Trophoblast cell (in vitro differentiated cells and primary cell): ENCODE measurements around the gene FHDC1.

ENCODE experiments used
- DNase-seq, 2 donors: peaks; one replicate each; pipeline ENCODE4 v3.0.0-alpha.2; 2016
- H2AFZ ChIP-seq: 2 replicates; pipeline ENCODE4 v1.6.1; 2013; ENCODE audit warnings: low read length, moderate library complexity, mild to moderate bottlenecking; ENCODE audit not compliant: insufficient read depth, poor library complexity
- H2AK5ac ChIP-seq: 2 replicates; pipeline ENCODE4 v1.6.1; 2013; ENCODE audit warnings: mild to moderate bottlenecking, low read length
- H2BK120ac ChIP-seq: 2 replicates; pipeline ENCODE4 v1.6.1; 2013; ENCODE audit warnings: low read length, mild to moderate bottlenecking, moderate library complexity; ENCODE audit not compliant: insufficient read depth, poor library complexity
- H2BK12ac ChIP-seq: 2 replicates; pipeline ENCODE4 v1.6.1; 2013; ENCODE audit warnings: mild to moderate bottlenecking, low read length, moderate library complexity
- H2BK5ac ChIP-seq: 2 replicates; pipeline ENCODE4 v1.6.1; 2013; ENCODE audit warnings: low read length, low read depth, moderate library complexity, mild to moderate bottlenecking; ENCODE audit not compliant: poor library complexity
- H3K14ac ChIP-seq: 2 replicates; pipeline ENCODE4 v1.6.1; 2013; ENCODE audit warnings: mild to moderate bottlenecking, low read length
- H3K18ac ChIP-seq: 2 replicates; pipeline ENCODE4 v1.6.1; 2013; ENCODE audit warnings: mild to moderate bottlenecking, low read length
- H3K23ac ChIP-seq: 2 replicates; pipeline ENCODE4 v1.6.1; 2013; ENCODE audit warnings: low read length
- H3K27ac ChIP-seq: 2 replicates; pipeline ENCODE4 v1.5.1; 2013; ENCODE audit warnings: low read depth, mild to moderate bottlenecking, inconsistent platforms, low read length, moderate library complexity
- H3K27me3 ChIP-seq: 2 replicates; pipeline ENCODE4 v1.6.1; 2013; ENCODE audit warnings: inconsistent platforms, mild to moderate bottlenecking, low read length, moderate library complexity; ENCODE audit not compliant: insufficient read depth
- H3K36me3 ChIP-seq, 2 experiments: 1 replicate in 1 of 2; 2 replicates in 1 of 2; pipeline ENCODE4 v1.6.1; 2013; ENCODE audit warnings: low read length in 2 of 2, mild to moderate bottlenecking in 2 of 2, moderate library complexity in 1 of 2; ENCODE audit not compliant: insufficient read depth in 2 of 2, control insufficient read depth in 1 of 2
- H3K4ac ChIP-seq: 2 replicates; pipeline ENCODE4 v1.6.1; 2013; ENCODE audit warnings: low read depth, mild to moderate bottlenecking, low read length, moderate library complexity
- H3K4me1 ChIP-seq, 2 experiments: 1 replicate in 1 of 2; 2 replicates in 1 of 2; pipeline ENCODE4 v1.6.1; 2013; ENCODE audit warnings: low read length in 2 of 2, mild to moderate bottlenecking in 2 of 2, moderate library complexity in 1 of 2; ENCODE audit not compliant: insufficient read depth in 2 of 2, control insufficient read depth in 1 of 2
- H3K4me2 ChIP-seq: 2 replicates; pipeline ENCODE4 v1.6.1; 2013; ENCODE audit warnings: inconsistent platforms, mild to moderate bottlenecking, low read length, moderate library complexity
- H3K4me3 ChIP-seq: 2 replicates; pipeline ENCODE4 v1.5.1; 2013; ENCODE audit warnings: mild to moderate bottlenecking, low read depth, low read length, inconsistent platforms
- H3K79me1 ChIP-seq: one replicate; pipeline ENCODE4 v1.6.1; 2013; ENCODE audit warnings: low read length
- H3K79me2 ChIP-seq: 2 replicates; pipeline ENCODE4 v1.6.1; 2013; ENCODE audit warnings: low read length, mild to moderate bottlenecking; ENCODE audit not compliant: control insufficient read depth, insufficient read depth, poor library complexity
- H3K9ac ChIP-seq: 2 replicates; pipeline ENCODE4 v1.6.1; 2013; ENCODE audit warnings: mild to moderate bottlenecking, low read length
- H3K9me3 ChIP-seq: 2 replicates; pipeline ENCODE4 v1.6.1; 2013; ENCODE audit warnings: low read depth, mild to moderate bottlenecking, control low read depth, inconsistent platforms, low read length; ENCODE audit not compliant: insufficient read depth
- H4K12ac ChIP-seq: 2 replicates; pipeline ENCODE4 v1.6.1; 2013; ENCODE audit warnings: low read depth, mild to moderate bottlenecking, low read length, moderate library complexity
- H4K8ac ChIP-seq: 2 replicates; pipeline ENCODE4 v1.6.1; 2013; ENCODE audit warnings: low read depth, mild to moderate bottlenecking, low read length, moderate library complexity
- H4K91ac ChIP-seq: one replicate; pipeline ENCODE4 v1.6.1; 2013; ENCODE audit warnings: low read depth, mild to moderate bottlenecking, low read length, moderate library complexity
- WGBS: extraction: QIAGEN DNeasy Blood & Tissue Kit; methylation state at CpG from one replicate; pipeline ENCODE4 v1.1.7; 2013; ENCODE audit warnings: missing lambda C conversion rate; ENCODE audit not compliant: insufficient read length, insufficient coverage; ENCODE audit errors: extremely low coverage; 5-methylcytosine and 5-hydroxymethylcytosine counted together

Gene FHDC1

DNA sequence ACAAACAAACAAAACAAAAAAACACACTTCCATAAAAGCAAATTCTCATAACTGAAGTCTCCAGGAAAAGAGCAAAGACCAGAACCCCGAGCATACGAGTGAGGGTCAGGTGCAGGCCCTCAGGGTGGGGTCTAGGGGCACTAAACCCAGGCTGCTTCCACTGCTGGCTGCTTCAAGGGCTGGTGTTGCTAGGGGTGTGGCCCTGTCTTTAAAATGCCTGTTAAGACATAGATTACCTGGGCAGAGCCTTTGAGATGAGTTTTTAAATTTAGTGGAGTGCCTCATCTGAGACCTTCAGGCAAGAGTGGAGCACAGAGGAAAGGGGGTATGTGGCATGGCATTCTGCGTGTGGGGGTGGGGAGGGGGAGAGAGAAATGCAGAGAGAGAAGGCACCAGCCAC, 87.0 kb downstream of the FHDC1 start:
- Histone ChIP-seq H2BK120ac (no peak overlapping the region), H3K27ac (no peak overlapping the region), H3K27me3 (no peaks in the 10 kb centered on the region), H3K79me2 (no peaks in the 10 kb centered on the region), H2AFZ (no peak overlapping the region), H4K91ac (no peak overlapping the region), H3K9me3 (peaks cover 4% of the 10 kb centered on the region), H3K36me3 (no peaks in the 10 kb centered on the region), H3K79me1 (no peaks in the 10 kb centered on the region), H4K12ac (no peak overlapping the region), H3K4ac (no peak overlapping the region), H3K4me2 (no peak overlapping the region), H3K23ac (no peak overlapping the region), H3K4me3 (no peak overlapping the region), H2AK5ac (no peak overlapping the region), H2BK12ac (no peak overlapping the region), H2BK5ac (no peak overlapping the region), H3K9ac (no peak overlapping the region), H3K4me1 (peaks cover 2 to 3% of the 10 kb centered on the region in 2 experiments), H4K8ac (no peak overlapping the region), H3K18ac (no peak overlapping the region), H3K14ac (no peak overlapping the region)
- no CpG with 5 or more reads among the region's 3 CpGs for WGBS
- DNase-seq, result no peak

DNA sequence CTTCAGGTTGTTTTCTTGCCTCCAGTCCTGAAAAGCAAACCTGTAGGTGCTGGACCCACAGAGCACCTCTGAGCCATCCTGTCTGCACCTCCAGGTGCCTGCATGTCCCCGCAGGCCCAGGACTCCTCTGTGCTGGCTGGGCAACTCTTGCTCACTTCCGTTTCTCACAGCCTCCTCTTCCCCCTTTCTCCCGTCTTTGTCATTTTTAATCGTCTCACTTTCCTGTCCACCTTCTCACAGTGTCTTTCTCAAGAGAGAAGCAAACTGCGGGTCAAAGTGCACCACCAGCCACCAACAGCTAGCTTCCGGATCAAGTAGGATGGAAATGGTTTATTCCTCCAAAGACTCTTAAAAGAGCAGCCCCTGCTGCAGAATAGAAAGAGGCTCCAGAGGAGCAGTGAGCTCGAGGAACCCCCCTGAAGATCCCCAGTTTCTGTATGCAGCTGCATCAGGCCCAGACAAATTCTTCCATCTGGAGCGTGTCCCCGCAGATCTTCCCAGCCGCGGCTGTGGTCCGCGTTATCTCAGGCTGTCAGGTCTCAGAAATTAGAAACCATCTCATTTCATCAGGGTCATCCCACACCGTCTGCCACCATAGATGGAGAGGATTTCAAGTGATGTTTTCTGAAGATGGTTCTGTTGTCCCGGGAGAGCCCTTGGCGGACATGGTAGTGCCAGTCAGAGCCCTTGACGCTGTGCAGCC, 87.7 kb downstream of the FHDC1 start:
- H2BK12ac ChIP-seq, result no peak overlapping the region
- no peak overlapping the region for H3K18ac ChIP-seq
- H3K4me3 ChIP-seq, result no peak overlapping the region
- WGBS, result no CpG with 5 or more reads among the region's 17 CpGs
- no peaks in the 10 kb centered on the region for H3K79me2 ChIP-seq
- no peak overlapping the region for H4K91ac ChIP-seq
- H3K23ac ChIP-seq, result no peak overlapping the region
- H3K36me3 ChIP-seq, result no peaks in the 10 kb centered on the region
- H4K12ac ChIP-seq, result no peak overlapping the region
- H3K79me1 ChIP-seq, result no peaks in the 10 kb centered on the region
- no peak overlapping the region for H3K4ac ChIP-seq
- H3K9me3 ChIP-seq, result peaks cover 8% of the 10 kb centered on the region
- H3K4me1 ChIP-seq, result peaks cover 2 to 3% of the 10 kb centered on the region in 2 experiments
- no peak overlapping the region for H3K9ac ChIP-seq
- no peaks in the 10 kb centered on the region for H3K27me3 ChIP-seq
- H3K14ac ChIP-seq, result no peak overlapping the region
- H4K8ac ChIP-seq, result no peak overlapping the region
- H3K4me2 ChIP-seq, result no peak overlapping the region
- H2AFZ ChIP-seq, result no peak overlapping the region
- H2BK120ac ChIP-seq, result no peak overlapping the region
- H2BK5ac ChIP-seq, result no peak overlapping the region
- H3K27ac ChIP-seq, result no peak overlapping the region
- H2AK5ac ChIP-seq, result no peak overlapping the region
- DNase-seq, result no peak

DNA sequence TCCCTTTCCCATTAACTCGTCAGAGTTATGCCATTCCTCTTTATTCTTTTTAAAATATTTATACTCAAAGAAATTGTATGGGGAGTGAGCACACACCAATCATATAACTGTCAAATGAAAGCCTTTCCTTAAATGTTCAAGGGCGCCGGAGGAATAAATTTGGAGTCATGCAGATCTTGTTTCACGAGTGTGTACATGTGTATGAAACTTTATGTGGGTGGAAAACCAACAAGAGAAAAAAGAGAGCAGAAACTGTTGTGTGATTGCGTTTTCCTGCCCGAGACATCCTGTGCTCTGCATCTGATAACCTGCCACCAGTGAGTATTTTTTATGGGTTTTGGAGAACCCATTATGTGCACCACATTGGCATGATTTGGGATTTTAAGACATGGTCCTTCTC, 88.3 kb downstream of the FHDC1 start:
- Histone ChIP-seq H3K4ac (no peak overlapping the region), H2AFZ (no peak overlapping the region), H4K91ac (no peak overlapping the region), H3K27me3 (no peaks in the 10 kb centered on the region), H4K8ac (no peak overlapping the region), H3K9me3 (peaks cover 10% of the 10 kb centered on the region), H3K27ac (no peak overlapping the region), H3K79me2 (no peaks in the 10 kb centered on the region), H2BK5ac (no peak overlapping the region), H2BK12ac (no peak overlapping the region), H3K36me3 (no peaks in the 10 kb centered on the region), H4K12ac (no peak overlapping the region), H3K4me1 (peaks cover 2 to 3% of the 10 kb centered on the region in 2 experiments), H3K4me2 (no peak overlapping the region), H2BK120ac (no peak overlapping the region), H2AK5ac (no peak overlapping the region), H3K79me1 (no peaks in the 10 kb centered on the region), H3K9ac (no peak overlapping the region), H3K23ac (no peak overlapping the region), H3K14ac (no peak overlapping the region), H3K4me3 (no peak overlapping the region), H3K18ac (no peak overlapping the region)
- no CpG with 5 or more reads among the region's 6 CpGs for WGBS
- DNase-seq, result no peak

DNA sequence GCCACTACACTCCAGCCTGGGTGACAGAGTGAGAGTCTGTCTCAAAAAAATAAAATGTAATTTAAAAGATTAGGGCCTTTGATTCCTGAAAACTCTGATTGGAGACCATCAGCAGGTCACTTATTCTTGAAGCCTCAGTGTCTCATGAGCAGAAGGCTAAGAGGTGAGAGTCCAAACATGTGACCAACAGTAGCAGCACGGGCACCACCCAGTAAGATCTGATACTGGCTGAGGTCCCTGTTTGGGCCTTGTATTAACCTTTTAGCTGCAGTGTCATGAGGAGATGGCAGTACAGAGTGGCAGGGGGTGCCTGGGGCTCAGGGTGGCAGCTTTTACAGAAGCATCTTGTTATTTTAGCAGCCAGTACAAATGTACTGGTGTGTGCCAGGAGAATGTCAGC, 89.3 kb downstream of the FHDC1 start:
- Histone ChIP-seq H3K4ac (no peak overlapping the region), H4K8ac (no peak overlapping the region), H2BK5ac (no peak overlapping the region), H2AK5ac (no peak overlapping the region), H4K91ac (no peak overlapping the region), H3K18ac (no peak overlapping the region), H3K79me2 (no peaks in the 10 kb centered on the region), H3K14ac (no peak overlapping the region), H3K4me3 (no peak overlapping the region), H2BK120ac (no peak overlapping the region), H3K27ac (no peak overlapping the region), H2AFZ (no peak overlapping the region), H3K4me2 (no peak overlapping the region), H3K79me1 (no peaks in the 10 kb centered on the region), H4K12ac (no peak overlapping the region), H3K27me3 (no peaks in the 10 kb centered on the region), H3K4me1 (peaks cover 2 to 3% of the 10 kb centered on the region in 2 experiments), H2BK12ac (no peak overlapping the region), H3K9ac (no peak overlapping the region), H3K36me3 (no peaks in the 10 kb centered on the region), H3K9me3 (peaks cover 12% of the 10 kb centered on the region), H3K23ac (no peak overlapping the region)
- WGBS, result no CpG with 5 or more reads among the region's 1 CpG
- DNase-seq, result no peak
